Measurements from ENCODE around the gene CREB5. TPM values are rescaled to one million over a fixed set of nuclear protein-coding genes. Genes with fewer than 3 reads are reported as not detected.

CREB5 gene
- total and polyA plus RNA-seq, 4 experiments from 2014 or later, result not detected

GRCh38 chr7:28666154-28666553 lies 253.8 kb downstream of the CREB5 start:
- intact Hi-C loops (cut with micrococcal nuclease), result no loop called here
- Histone ChIP-seq H3K4me3 (ENCODE audit: low read length in 2 of 2) (no peak overlapping the region), H3K27me3 (ENCODE audit: insufficient read depth, low read length) (no peaks in the 10 kb centered on the region), H3K36me3 (ENCODE audit: insufficient read depth, low read length) (no peaks in the 10 kb centered on the region), H3K9me3 (ENCODE audit: control insufficient read depth in 1 of 2, low read length in 2 of 2) (no peaks in the 10 kb centered on the region), H3K27ac (ENCODE audit: low read depth, low read length) (no peak overlapping the region), H3K4me1 (ENCODE audit: insufficient read depth, low read length) (no peaks in the 10 kb centered on the region)
- Mint-ChIP-seq H3K9me3 (peaks cover 0 to 8% (median 3%) of the 10 kb centered on the region in 8 donors), H3K27me3 (peaks cover 5 to 6% of the 10 kb centered on the region in 2 donors), H3K27ac (no peak overlapping the region), H3K36me3 (no peaks in the 10 kb centered on the region), H3K4me3 (no peak overlapping the region), H3K4me1 (no peaks in the 10 kb centered on the region)
- ChIA-PET POLR2A (ENCODE audit: partially characterized antibody) (no interaction called here), CTCF (ENCODE audit: partially characterized antibody) (no interaction called here)
- DNase-seq, result no peak

GRCh38 chr7:28668085-28668484 lies 255.8 kb downstream of the CREB5 start:
- H3K4me1 Mint-ChIP-seq, result no peaks in the 10 kb centered on the region
- CTCF ChIA-PET (ENCODE audit: partially characterized antibody), result no interaction called here
- POLR2A ChIA-PET (ENCODE audit: partially characterized antibody), result no interaction called here
- H3K27me3 Mint-ChIP-seq, result peaks cover 2 to 4% of the 10 kb centered on the region in 2 donors
- no peak for DNase-seq
- Histone ChIP-seq H3K27me3 (ENCODE audit: insufficient read depth, low read length) (no peaks in the 10 kb centered on the region), H3K4me1 (ENCODE audit: insufficient read depth, low read length) (no peaks in the 10 kb centered on the region), H3K36me3 (ENCODE audit: insufficient read depth, low read length) (no peaks in the 10 kb centered on the region), H3K4me3 (ENCODE audit: low read length in 2 of 2) (no peak overlapping the region), H3K9me3 (ENCODE audit: control insufficient read depth in 1 of 2, low read length in 2 of 2) (no peaks in the 10 kb centered on the region), H3K27ac (ENCODE audit: low read depth, low read length) (no peak overlapping the region)
- H3K36me3 Mint-ChIP-seq, result no peaks in the 10 kb centered on the region
- H3K4me3 Mint-ChIP-seq, result no peak overlapping the region
- peaks cover 0 to 3% (median 0%) of the 10 kb centered on the region in 8 donors for H3K9me3 Mint-ChIP-seq
- intact Hi-C loops (cut with micrococcal nuclease), result no loop called here
- H3K27ac Mint-ChIP-seq, result no peak overlapping the region

GRCh38 chr7:28669330-28669729 lies 257.0 kb downstream of the CREB5 start:
- Mint-ChIP-seq H3K27me3 (peaks cover 2 to 3% of the 10 kb centered on the region in 2 donors), H3K9me3 (peaks cover 0 to 3% (median 0%) of the 10 kb centered on the region in 8 donors), H3K4me3 (no peak overlapping the region), H3K27ac (no peak overlapping the region), H3K4me1 (no peaks in the 10 kb centered on the region), H3K36me3 (no peaks in the 10 kb centered on the region)
- Histone ChIP-seq H3K4me3 (ENCODE audit: low read length in 2 of 2) (no peak overlapping the region), H3K9me3 (ENCODE audit: control insufficient read depth in 1 of 2, low read length in 2 of 2) (no peaks in the 10 kb centered on the region), H3K27ac (ENCODE audit: low read depth, low read length) (no peak overlapping the region), H3K36me3 (ENCODE audit: insufficient read depth, low read length) (no peaks in the 10 kb centered on the region), H3K27me3 (ENCODE audit: insufficient read depth, low read length) (no peaks in the 10 kb centered on the region), H3K4me1 (ENCODE audit: insufficient read depth, low read length) (no peaks in the 10 kb centered on the region)
- no peak for DNase-seq
- ChIA-PET POLR2A (ENCODE audit: partially characterized antibody) (no interaction called here), CTCF (ENCODE audit: partially characterized antibody) (no interaction called here)
- intact Hi-C loops (cut with micrococcal nuclease), result no loop called here

- Mint-ChIP-seq H3K27ac (no peak overlapping the region), H3K4me1 (no peaks in the 10 kb centered on the region), H3K27me3 (peaks cover 0 to 2% of the 10 kb centered on the region in 2 donors), H3K9me3 (peaks cover 0 to 1% (median 0%) of the 10 kb centered on the region in 8 donors), H3K4me3 (no peak overlapping the region), H3K36me3 (no peaks in the 10 kb centered on the region)
- Histone ChIP-seq H3K27me3 (ENCODE audit: insufficient read depth, low read length) (no peaks in the 10 kb centered on the region), H3K27ac (ENCODE audit: low read depth, low read length) (no peak overlapping the region), H3K4me1 (ENCODE audit: insufficient read depth, low read length) (no peaks in the 10 kb centered on the region), H3K9me3 (ENCODE audit: control insufficient read depth in 1 of 2, low read length in 2 of 2) (no peaks in the 10 kb centered on the region), H3K36me3 (ENCODE audit: insufficient read depth, low read length) (no peaks in the 10 kb centered on the region), H3K4me3 (ENCODE audit: low read length in 2 of 2) (no peak overlapping the region)
- intact Hi-C loops (cut with micrococcal nuclease), result no loop called here
- ChIA-PET CTCF (ENCODE audit: partially characterized antibody) (no interaction called here), POLR2A (ENCODE audit: partially characterized antibody) (no interaction called here)
- no peak for DNase-seq
These were observed 259.2 kb downstream of the CREB5 start for GRCh38 chr7:28671526-28671925.

GRCh38 chr7:28672397-28672797 lies 260.1 kb downstream of the CREB5 start:
- no peaks in the 10 kb centered on the region for H3K36me3 Mint-ChIP-seq
- no peak for DNase-seq
- Histone ChIP-seq H3K4me3 (ENCODE audit: low read length in 2 of 2) (no peak overlapping the region), H3K36me3 (ENCODE audit: insufficient read depth, low read length) (no peaks in the 10 kb centered on the region), H3K4me1 (ENCODE audit: insufficient read depth, low read length) (no peaks in the 10 kb centered on the region), H3K9me3 (ENCODE audit: control insufficient read depth in 1 of 2, low read length in 2 of 2) (no peaks in the 10 kb centered on the region), H3K27ac (ENCODE audit: low read depth, low read length) (no peak overlapping the region), H3K27me3 (ENCODE audit: insufficient read depth, low read length) (no peaks in the 10 kb centered on the region)
- ChIA-PET CTCF (ENCODE audit: partially characterized antibody) (no interaction called here), POLR2A (ENCODE audit: partially characterized antibody) (no interaction called here)
- H3K9me3 Mint-ChIP-seq, result peaks cover 0 to 1% (median 0%) of the 10 kb centered on the region in 8 donors
- no peak overlapping the region for H3K4me3 Mint-ChIP-seq
- intact Hi-C loops (cut with micrococcal nuclease), result no loop called here
- H3K27ac Mint-ChIP-seq, result no peak overlapping the region
- H3K4me1 Mint-ChIP-seq, result no peaks in the 10 kb centered on the region
- H3K27me3 Mint-ChIP-seq, result peaks cover 0 to 2% of the 10 kb centered on the region in 2 donors

- peaks cover 0 to 1% (median 0%) of the 10 kb centered on the region in 8 donors for H3K9me3 Mint-ChIP-seq
- POLR2A ChIA-PET (ENCODE audit: partially characterized antibody), result no interaction called here
- H3K4me3 Mint-ChIP-seq, result no peak overlapping the region
- Histone ChIP-seq H3K4me3 (ENCODE audit: low read length in 2 of 2) (no peak overlapping the region), H3K27me3 (ENCODE audit: insufficient read depth, low read length) (no peaks in the 10 kb centered on the region), H3K36me3 (ENCODE audit: insufficient read depth, low read length) (no peaks in the 10 kb centered on the region), H3K4me1 (ENCODE audit: insufficient read depth, low read length) (no peaks in the 10 kb centered on the region), H3K9me3 (ENCODE audit: control insufficient read depth in 1 of 2, low read length in 2 of 2) (no peaks in the 10 kb centered on the region), H3K27ac (ENCODE audit: low read depth, low read length) (no peak overlapping the region)
- no peaks in the 10 kb centered on the region for H3K36me3 Mint-ChIP-seq
- intact Hi-C loops (cut with micrococcal nuclease), result no loop called here
- no peak for DNase-seq
- no peaks in the 10 kb centered on the region for H3K4me1 Mint-ChIP-seq
- no peak overlapping the region for H3K27ac Mint-ChIP-seq
- H3K27me3 Mint-ChIP-seq, result peaks cover 0 to 2% of the 10 kb centered on the region in 2 donors
- CTCF ChIA-PET (ENCODE audit: partially characterized antibody), result no interaction called here
These were observed 262.1 kb downstream of the CREB5 start for GRCh38 chr7:28674359-28674782.

GRCh38 chr7:28675429-28675828 lies 263.1 kb downstream of the CREB5 start:
- Mint-ChIP-seq H3K36me3 (no peaks in the 10 kb centered on the region), H3K9me3 (peaks cover 0 to 1% (median 0%) of the 10 kb centered on the region in 8 donors), H3K27ac (no peak overlapping the region), H3K4me1 (no peaks in the 10 kb centered on the region), H3K4me3 (no peak overlapping the region), H3K27me3 (peaks cover 0 to 2% of the 10 kb centered on the region in 2 donors)
- DNase-seq, result no peak
- ChIA-PET CTCF (ENCODE audit: partially characterized antibody) (no interaction called here), POLR2A (ENCODE audit: partially characterized antibody) (no interaction called here)
- H3K9me3 ChIP-seq (ENCODE audit: control insufficient read depth in 1 of 2, low read length in 2 of 2), result no peaks in the 10 kb centered on the region
- intact Hi-C loops (cut with micrococcal nuclease), result no loop called here
- no peak overlapping the region for H3K4me3 ChIP-seq (ENCODE audit: low read length in 2 of 2)
- H3K27me3 ChIP-seq (ENCODE audit: insufficient read depth, low read length), result no peaks in the 10 kb centered on the region
- no peak overlapping the region for H3K27ac ChIP-seq (ENCODE audit: low read depth, low read length)
- H3K36me3 ChIP-seq (ENCODE audit: insufficient read depth, low read length), result no peaks in the 10 kb centered on the region
- no peaks in the 10 kb centered on the region for H3K4me1 ChIP-seq (ENCODE audit: insufficient read depth, low read length)

GRCh38 chr7:28677668-28678067 lies 265.4 kb downstream of the CREB5 start:
- Histone ChIP-seq H3K36me3 (ENCODE audit: insufficient read depth, low read length) (no peaks in the 10 kb centered on the region), H3K9me3 (ENCODE audit: control insufficient read depth in 1 of 2, low read length in 2 of 2) (no peaks in the 10 kb centered on the region), H3K4me3 (ENCODE audit: low read length in 2 of 2) (no peak overlapping the region), H3K27ac (ENCODE audit: low read depth, low read length) (no peak overlapping the region), H3K4me1 (ENCODE audit: insufficient read depth, low read length) (no peaks in the 10 kb centered on the region), H3K27me3 (ENCODE audit: insufficient read depth, low read length) (no peaks in the 10 kb centered on the region)
- Mint-ChIP-seq H3K4me1 (no peaks in the 10 kb centered on the region), H3K4me3 (no peak overlapping the region), H3K27me3 (peaks cover 0 to 2% of the 10 kb centered on the region in 2 donors), H3K36me3 (no peaks in the 10 kb centered on the region), H3K9me3 (peaks cover 0 to 1% (median 0%) of the 10 kb centered on the region in 8 donors), H3K27ac (no peak overlapping the region)
- intact Hi-C loops (cut with micrococcal nuclease), result no loop called here
- DNase-seq, result no peak
- ChIA-PET POLR2A (ENCODE audit: partially characterized antibody) (no interaction called here), CTCF (ENCODE audit: partially characterized antibody) (no interaction called here)

Data from CD4-positive, alpha-beta memory T cell (primary cell).